Stimulated activated CD8-positive, alpha-beta memory T cell treated with anti-CD3 and anti-CD28 coated beads, Interleukin-12 subunit alpha, Interleukin-12 subunit beta, amount 100 ng/mL, for 24 hours (primary cell): Measurements from ENCODE around the gene ATM.
"Not testable (repeated sequence)": the region's sequence is repeated elsewhere in the genome, so short reads cannot be mapped to it uniquely, and the experiment has no call there.

ENCODE experiments used
- DNase-seq: peaks from one replicate; pipeline ENCODE4 v3.0.0-alpha.2; 2020; ENCODE audit errors: extremely low read depth

The ATM gene

DNA sequence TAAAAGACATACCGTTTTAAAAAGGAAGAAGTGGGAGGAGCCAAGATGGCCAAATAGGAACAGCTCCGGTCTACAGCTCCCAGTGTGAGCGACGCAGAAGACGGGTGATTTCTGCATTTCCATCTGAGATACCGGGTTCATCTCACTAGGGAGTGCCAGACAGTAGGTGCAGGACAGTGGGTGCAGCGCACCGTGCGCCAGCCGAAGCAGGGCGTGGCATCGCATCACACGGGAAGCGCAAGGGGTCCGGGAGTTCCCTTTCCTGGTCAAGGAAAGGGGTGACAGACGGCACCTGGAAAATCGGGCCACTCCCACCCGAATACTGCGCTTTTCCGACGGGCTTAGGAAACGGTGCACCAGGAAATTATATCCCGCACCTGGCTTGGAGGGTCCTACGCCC, 150.6 kb downstream of the ATM start:
- not testable (repeated sequence) for DNase-seq

- no peak for DNase-seq
These were observed 165.7 kb downstream of the ATM start for GRCh38 chr11:108388576-108388975.

- DNase-seq, result no peak
These were observed 169.5 kb downstream of the ATM start for GRCh38 chr11:108392353-108392752.

- no peak for DNase-seq
These were observed 170.2 kb downstream of the ATM start for GRCh38 chr11:108393046-108393445.

- DNase-seq, result no peak
These were observed 171.9 kb downstream of the ATM start for GRCh38 chr11:108394744-108395284.

GRCh38 chr11:108396672-108397071, 173.8 kb downstream of the ATM start:
- not testable (repeated sequence) for DNase-seq

GRCh38 chr11:108398439-108398838, 175.6 kb downstream of the ATM start:
- no peak for DNase-seq

DNA sequence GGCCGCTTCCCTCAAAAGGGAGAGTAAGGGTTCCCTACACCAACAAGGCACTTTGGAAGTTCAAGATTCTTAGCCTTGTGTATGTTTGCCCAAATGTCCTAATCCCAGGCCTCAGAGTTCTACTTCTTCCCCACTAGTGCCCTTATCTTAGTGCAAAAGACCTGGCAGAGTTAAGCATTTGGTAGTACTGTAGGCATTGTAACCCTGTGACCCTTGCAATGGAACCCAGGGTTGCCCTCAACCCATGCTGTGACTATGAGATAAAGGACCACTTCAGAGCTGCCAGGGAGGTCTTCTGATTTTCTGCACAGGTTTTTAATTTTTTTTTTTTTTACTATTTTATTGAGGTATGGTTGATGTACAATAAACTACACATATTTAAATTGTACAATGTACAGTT, 179.4 kb downstream of the ATM start:
- no peak for DNase-seq

DNA sequence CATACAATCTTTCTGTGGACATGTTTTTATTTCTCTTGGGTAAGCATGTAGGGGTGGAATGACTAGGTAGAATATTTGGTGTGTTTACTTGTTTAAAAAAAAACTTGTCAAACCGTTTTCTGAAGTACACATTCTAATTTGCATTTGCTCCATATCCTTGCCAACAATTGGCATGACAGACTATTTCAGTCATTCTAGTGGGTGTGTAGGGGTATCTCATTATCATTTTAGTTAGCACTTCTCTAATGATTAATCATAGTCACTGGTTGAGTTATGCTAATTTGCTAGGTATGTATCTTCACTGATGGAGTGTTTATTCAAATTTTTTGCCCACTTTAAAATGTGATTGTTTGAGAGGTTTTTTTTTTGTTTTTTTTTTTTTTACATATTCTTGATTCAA, 180.2 kb downstream of the ATM start:
- DNase-seq, result no peak

- no peak for DNase-seq
These were observed 182.8 kb downstream of the ATM start for GRCh38 chr11:108405706-108406105.

DNA sequence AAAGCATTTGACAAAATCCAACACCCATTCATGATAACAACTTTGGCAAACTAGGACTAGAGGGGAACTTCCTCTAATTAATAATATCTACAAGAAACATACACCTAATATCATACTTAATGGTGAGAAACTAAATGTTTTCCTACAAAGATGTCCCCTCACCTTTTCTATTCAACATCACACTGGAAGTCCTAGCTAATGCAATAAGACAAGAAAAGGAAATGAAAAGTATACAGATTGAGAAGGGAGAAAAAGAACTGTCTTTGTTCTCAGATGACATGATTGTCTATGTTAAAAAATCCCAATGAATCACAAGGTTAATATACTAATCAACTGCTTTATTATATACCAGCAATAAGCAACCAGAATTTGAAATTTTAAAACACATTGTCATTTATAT, 192.1 kb downstream of the ATM start:
- no peak for DNase-seq

DNA sequence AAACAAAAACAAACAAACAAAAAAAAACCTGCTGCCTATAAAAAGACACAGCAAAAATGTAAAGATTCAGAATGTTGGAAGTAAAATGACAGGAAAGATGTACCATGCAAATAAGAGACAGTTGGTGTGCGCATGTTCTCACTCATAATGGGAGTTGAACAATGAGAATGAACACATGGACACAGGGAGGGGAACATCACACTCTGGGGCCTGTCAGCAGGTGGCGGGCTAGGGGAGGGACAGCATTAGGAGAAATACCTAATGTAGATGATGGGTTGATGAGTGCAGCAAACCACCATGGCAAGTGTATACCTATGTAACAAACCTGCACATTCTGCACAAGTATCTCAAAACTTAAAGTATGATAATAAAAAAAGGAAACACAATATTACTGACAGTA, 194.7 kb downstream of the ATM start:
- not testable (repeated sequence) for DNase-seq
